Measurements from ENCODE around the gene PLA2G2E.
"Not testable (repeated sequence)": the region's sequence is repeated elsewhere in the genome, so short reads cannot be mapped to it uniquely, and the experiment has no call there.

PLA2G2E gene

GRCh38 chr1:19923137-19923952 lies at the start of gene PLA2G2E:
PLA2G2E (minus strand) TSS chr1:19923617; CDS start chr1:19923559, 58 bp downstream.
- FAIRE-seq: no peak

GRCh38 chr1:19971664-19972063 lies 48.2 kb upstream of the PLA2G2E start:
- FAIRE-seq: no peak

GRCh38 chr1:19969898-19970660 lies 46.7 kb upstream of the PLA2G2E start:
- no peak for FAIRE-seq

- FAIRE-seq: no peak
Measured at GRCh38 chr1:19967808-19968207, 44.4 kb upstream of the PLA2G2E start.

GRCh38 chr1:19964542-19964941 lies 41.1 kb upstream of the PLA2G2E start:
- no peak for FAIRE-seq

- FAIRE-seq: no peak
Measured at GRCh38 chr1:19963636-19964035, 40.2 kb upstream of the PLA2G2E start.

GRCh38 chr1:19960591-19960990 lies 37.2 kb upstream of the PLA2G2E start:
- no peak for FAIRE-seq

- no peak for FAIRE-seq
Measured at GRCh38 chr1:19957779-19958178, 34.4 kb upstream of the PLA2G2E start.

GRCh38 chr1:19955534-19956170 lies 32.2 kb upstream of the PLA2G2E start:
- FAIRE-seq: no peak

- no peak for FAIRE-seq
Measured at GRCh38 chr1:19954059-19954458, 30.6 kb upstream of the PLA2G2E start.

- FAIRE-seq: no peak
Measured at GRCh38 chr1:19949016-19949415, 25.6 kb upstream of the PLA2G2E start.

GRCh38 chr1:19946971-19947370 lies 23.6 kb upstream of the PLA2G2E start:
- FAIRE-seq: no peak

GRCh38 chr1:19946331-19946751 lies 22.9 kb upstream of the PLA2G2E start:
- no peak for FAIRE-seq

GRCh38 chr1:19945914-19946313 lies 22.5 kb upstream of the PLA2G2E start:
- FAIRE-seq: no peak

- FAIRE-seq: no peak
Measured at GRCh38 chr1:19942657-19943056, 19.2 kb upstream of the PLA2G2E start.

- no peak for FAIRE-seq
Measured at GRCh38 chr1:19942088-19942487, 18.7 kb upstream of the PLA2G2E start.

GRCh38 chr1:19941206-19941568 lies 17.8 kb upstream of the PLA2G2E start:
- no peak for FAIRE-seq

- FAIRE-seq: no peak
Measured at GRCh38 chr1:19940486-19941205, 17.2 kb upstream of the PLA2G2E start.

- FAIRE-seq: no peak
Measured at GRCh38 chr1:19938472-19938871, 15.1 kb upstream of the PLA2G2E start.

GRCh38 chr1:19936061-19936750 lies 12.8 kb upstream of the PLA2G2E start:
- no peak for FAIRE-seq

- no peak for FAIRE-seq
Measured at GRCh38 chr1:19934336-19934735, 10.9 kb upstream of the PLA2G2E start.

- FAIRE-seq: no peak
Measured at GRCh38 chr1:19932866-19933265, 9.4 kb upstream of the PLA2G2E start.

GRCh38 chr1:19927130-19927421 lies 3.7 kb upstream of the PLA2G2E start:
- FAIRE-seq: not testable (repeated sequence)

Data from colon (tissue), 2 donors.